NT2/D1 (cell line): ENCODE measurements around the gene RREB1.
"Not testable (repeated sequence)": the region's sequence is repeated elsewhere in the genome, so short reads cannot be mapped to it uniquely, and the experiment has no call there.

ENCODE experiments used
- DNase-seq: peaks from one replicate; pipeline ENCODE4 v3.0.0-alpha.2; 2011; ENCODE audit warnings: low read depth, low spot score
- H3K27me3 ChIP-seq: 2 replicates; pipeline ENCODE4 v1.6.0; 2011; ENCODE audit warnings: mild to moderate bottlenecking; ENCODE audit not compliant: insufficient read length, insufficient read depth
- H3K36me3 ChIP-seq: 2 replicates; pipeline ENCODE4 v1.6.1; 2011; ENCODE audit warnings: mild to moderate bottlenecking, low read length, mixed read lengths; ENCODE audit not compliant: insufficient read depth, insufficient read length
- H3K4me1 ChIP-seq: 2 replicates; pipeline ENCODE4 v1.5.1; 2011; ENCODE audit not compliant: insufficient read depth, insufficient read length
- H3K4me3 ChIP-seq: 2 replicates; pipeline ENCODE4 v1.5.1; 2011; ENCODE audit warnings: low read depth; ENCODE audit not compliant: insufficient read length
- H3K9ac ChIP-seq: 2 replicates; pipeline ENCODE4 v1.6.0; 2011; ENCODE audit warnings: low read depth; ENCODE audit not compliant: insufficient read length
- H3K9me3 ChIP-seq: 2 replicates; pipeline ENCODE4 v1.5.1; 2011; ENCODE audit warnings: mild to moderate bottlenecking, low read length; ENCODE audit not compliant: insufficient read depth
- SUZ12 ChIP-seq: IDR thresholded peaks from 2 replicates; pipeline ENCODE4 v1.6.1; 2011; ENCODE audit not compliant: insufficient read length, insufficient read depth; ENCODE audit errors: extremely low read depth
- YY1 ChIP-seq: IDR thresholded peaks from 2 replicates; pipeline ENCODE4 v1.6.1; 2011; ENCODE audit not compliant: insufficient read length, insufficient read depth
- ZNF274 ChIP-seq: IDR thresholded peaks from 2 replicates; pipeline ENCODE4 v1.6.1; 2011; ENCODE audit warnings: mild to moderate bottlenecking, low read depth, low read length

RREB1 gene

DNA sequence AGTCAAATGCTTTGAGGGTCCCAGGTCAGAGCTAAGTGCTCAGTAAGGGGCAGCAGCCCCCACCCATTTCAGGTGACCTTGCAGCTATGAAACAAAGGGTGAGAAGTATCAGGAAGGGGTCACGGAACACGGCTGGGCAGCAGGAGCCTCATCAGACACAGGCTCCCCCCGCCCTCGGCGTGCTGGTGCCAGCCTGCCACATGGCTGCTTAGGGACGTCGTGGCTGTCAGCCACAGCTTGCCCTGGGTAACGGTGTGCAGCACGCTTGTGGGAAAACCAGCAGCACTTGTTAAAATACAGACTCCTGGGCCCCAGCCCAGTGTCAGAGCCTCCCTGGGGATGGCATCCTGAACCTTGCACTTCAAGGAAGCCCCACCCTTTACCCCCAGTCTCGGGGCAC is 165.9 kb downstream of the RREB1 start:
- no peak for DNase-seq
- no peaks in the 10 kb centered on the region for H3K36me3 ChIP-seq
- no peak for TF ChIP-seq ZNF274
- no peak for TF ChIP-seq SUZ12
- no peak for TF ChIP-seq YY1
- H3K4me1 ChIP-seq: peaks cover 2% of the 10 kb centered on the region
- H3K27me3 ChIP-seq: no peaks in the 10 kb centered on the region
- no peak overlapping the region for H3K4me3 ChIP-seq
- H3K9ac ChIP-seq: no peak overlapping the region
- no peaks in the 10 kb centered on the region for H3K9me3 ChIP-seq

DNA sequence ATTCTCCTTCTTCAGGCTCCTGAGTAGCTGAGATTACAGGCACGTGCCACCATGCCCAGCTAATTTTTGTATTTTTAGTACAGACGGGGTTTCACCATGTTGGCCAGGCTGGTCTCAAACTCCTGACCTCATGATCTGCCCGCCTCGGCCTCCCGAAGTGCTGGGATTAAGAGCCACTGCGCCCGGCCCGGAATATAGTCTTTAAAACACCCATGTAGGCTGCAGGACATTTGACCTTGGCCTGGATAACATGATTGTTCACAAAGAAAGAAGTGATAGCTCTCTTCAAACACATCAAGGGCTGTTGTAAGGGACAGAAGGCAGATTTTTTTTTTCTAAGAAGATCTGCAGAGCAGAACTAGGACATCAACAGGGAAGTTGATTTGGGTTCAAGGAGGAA is 166.8 kb downstream of the RREB1 start:
- H3K36me3 ChIP-seq, H3K9ac ChIP-seq, H3K27me3 ChIP-seq, DNase-seq, H3K4me1 ChIP-seq, H3K4me3 ChIP-seq, H3K9me3 ChIP-seq: not testable (repeated sequence)

DNA sequence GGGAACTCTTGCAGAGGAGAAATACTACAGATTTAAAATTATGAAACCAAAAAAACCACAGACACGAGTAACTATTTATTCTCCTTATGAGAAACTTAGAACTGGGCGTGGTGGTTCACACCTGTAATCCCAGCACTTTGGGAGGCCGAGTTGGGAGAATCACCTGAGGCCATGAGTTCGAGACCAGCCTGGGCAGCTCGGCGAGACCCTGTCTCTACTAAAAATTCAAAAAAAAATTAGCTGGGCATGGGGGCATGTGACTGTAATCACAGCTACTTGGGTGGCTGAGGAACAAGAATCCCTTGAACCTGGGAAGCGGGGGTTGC is 168.4 kb downstream of the RREB1 start:
- TF ChIP-seq ZNF274: no peak
- TF ChIP-seq YY1: no peak
- no peak for TF ChIP-seq SUZ12
- Histone ChIP-seq H3K27me3 (no peaks in the 10 kb centered on the region), H3K4me3 (no peak overlapping the region), H3K4me1 (no peaks in the 10 kb centered on the region), H3K9ac (no peak overlapping the region), H3K9me3 (no peaks in the 10 kb centered on the region), H3K36me3 (no peaks in the 10 kb centered on the region)
- no peak for DNase-seq

DNA sequence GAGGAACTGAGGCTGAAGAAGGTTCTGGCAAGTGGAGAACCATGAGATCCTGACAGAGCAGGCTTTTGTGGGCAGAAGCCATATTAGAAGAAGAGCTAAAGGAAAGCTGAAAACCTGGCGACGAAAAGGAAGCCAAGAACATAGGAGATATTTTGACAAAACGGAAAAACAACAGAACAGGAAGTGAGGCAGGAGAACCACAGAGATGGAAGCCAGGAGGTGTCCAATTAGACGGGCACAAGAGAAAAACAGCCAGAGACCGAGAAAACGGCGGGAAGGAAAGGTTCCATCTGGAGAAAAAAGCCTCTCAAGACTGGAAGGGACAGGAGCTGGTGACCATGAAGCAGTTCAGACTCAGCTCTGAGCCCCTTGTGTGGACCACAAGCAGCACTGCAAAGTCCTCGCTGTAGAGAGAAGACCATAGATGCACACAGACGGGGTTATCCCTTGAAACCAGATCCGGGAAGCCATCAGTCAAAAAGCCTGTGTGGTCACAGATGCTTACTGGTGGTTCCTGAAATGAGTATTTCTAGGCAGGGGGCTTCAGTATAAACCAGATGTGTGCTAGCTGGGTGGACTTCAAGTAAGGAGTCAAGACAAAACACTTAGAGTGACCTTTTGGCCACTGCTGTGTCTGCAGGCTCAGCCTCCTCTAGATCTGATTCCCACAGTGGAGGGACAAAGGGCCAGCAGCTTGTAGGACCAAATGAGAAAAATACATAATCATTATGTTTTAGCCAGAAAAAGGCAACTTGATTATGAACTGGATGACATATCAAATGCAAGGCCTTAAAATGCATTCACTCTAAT is 174.5 kb downstream of the RREB1 start:
- Histone ChIP-seq H3K9ac (no peak overlapping the region), H3K27me3 (no peaks in the 10 kb centered on the region), H3K4me3 (no peak overlapping the region), H3K4me1 (no peaks in the 10 kb centered on the region), H3K36me3 (peaks cover 22% of the 10 kb centered on the region), H3K9me3 (no peaks in the 10 kb centered on the region)
- DNase-seq: no peak
- no peak for TF ChIP-seq YY1
- TF ChIP-seq ZNF274: no peak
- no peak for TF ChIP-seq SUZ12

DNA sequence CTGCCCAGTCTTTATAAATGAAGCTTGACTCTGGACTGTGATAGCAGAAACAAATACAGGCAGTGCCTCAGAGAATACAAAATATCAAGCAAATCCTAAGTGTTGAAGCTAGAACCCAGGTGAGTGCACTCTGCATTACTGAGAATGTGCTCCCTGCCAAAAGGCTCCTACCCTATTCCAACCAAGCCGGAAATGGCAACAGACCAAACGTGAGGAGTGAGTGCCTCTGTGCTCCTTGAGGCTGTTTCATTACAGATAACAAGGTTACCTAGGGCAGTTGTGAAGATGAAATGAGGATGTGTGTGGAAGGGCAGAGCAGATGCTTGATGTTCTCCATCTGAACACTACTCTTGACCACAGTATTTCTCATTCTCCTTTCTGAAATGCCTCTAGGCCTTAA is 175.9 kb downstream of the RREB1 start:
- H3K4me3 ChIP-seq: no peak overlapping the region
- H3K9ac ChIP-seq: no peak overlapping the region
- H3K27me3 ChIP-seq: no peaks in the 10 kb centered on the region
- TF ChIP-seq SUZ12: no peak
- no peak for TF ChIP-seq YY1
- TF ChIP-seq ZNF274: no peak
- no peaks in the 10 kb centered on the region for H3K9me3 ChIP-seq
- H3K36me3 ChIP-seq: peaks cover 35% of the 10 kb centered on the region
- no peak for DNase-seq
- H3K4me1 ChIP-seq: no peaks in the 10 kb centered on the region

- TF ChIP-seq ZNF274 (no peak), SUZ12 (no peak), YY1 (no peak)
- Histone ChIP-seq H3K27me3 (no peaks in the 10 kb centered on the region), H3K4me1 (no peaks in the 10 kb centered on the region), H3K9ac (no peak overlapping the region), H3K36me3 (peaks cover 50% of the 10 kb centered on the region), H3K9me3 (no peaks in the 10 kb centered on the region), H3K4me3 (no peak overlapping the region)
- DNase-seq: no peak
Observed at GRCh38 chr6:7285416-7285815, 177.7 kb downstream of the RREB1 start.

GRCh38 chr6:7290079-7290478 is 182.3 kb downstream of the RREB1 start:
- H3K4me3 ChIP-seq: no peak overlapping the region
- no peaks in the 10 kb centered on the region for H3K27me3 ChIP-seq
- peaks cover 83% of the 10 kb centered on the region for H3K36me3 ChIP-seq
- TF ChIP-seq YY1 (no peak), ZNF274 (no peak), SUZ12 (no peak)
- H3K9ac ChIP-seq: no peak overlapping the region
- no peaks in the 10 kb centered on the region for H3K9me3 ChIP-seq
- no peak for DNase-seq
- H3K4me1 ChIP-seq: no peaks in the 10 kb centered on the region

DNA sequence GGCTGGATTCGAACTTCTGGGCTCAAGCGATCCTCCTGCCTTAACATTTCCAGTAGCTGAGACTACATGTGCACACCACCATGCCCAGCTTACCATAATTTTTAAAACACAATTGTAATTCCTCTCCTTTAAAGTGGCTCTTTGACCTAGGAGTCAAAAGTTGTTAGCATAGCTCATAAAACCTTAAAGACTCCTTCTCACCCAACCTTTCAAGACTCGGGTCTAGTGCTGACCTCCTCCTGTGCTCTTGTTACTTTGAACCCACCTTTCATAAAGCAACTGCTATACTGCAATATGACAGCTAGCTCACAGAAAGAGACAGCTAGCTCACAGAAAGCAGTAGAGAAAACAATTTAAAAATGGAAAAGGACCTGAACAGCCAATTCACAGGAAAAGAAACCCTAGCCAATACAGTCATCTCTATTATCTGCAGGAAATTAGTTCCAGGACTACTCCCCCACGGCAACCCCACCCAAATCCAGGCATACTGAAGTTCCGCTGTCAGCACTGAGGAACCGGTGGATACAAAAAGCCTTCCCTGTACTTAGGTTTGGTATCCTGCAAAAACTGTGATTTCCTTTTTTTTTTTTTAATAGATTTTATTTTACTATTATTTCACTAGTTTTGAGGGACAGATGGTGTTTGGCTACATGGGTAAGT is 185.0 kb downstream of the RREB1 start:
- DNase-seq: no peak
- no peak overlapping the region for H3K4me3 ChIP-seq
- no peaks in the 10 kb centered on the region for H3K27me3 ChIP-seq
- no peak overlapping the region for H3K9ac ChIP-seq
- H3K4me1 ChIP-seq: no peaks in the 10 kb centered on the region
- H3K36me3 ChIP-seq: peaks cover 86% of the 10 kb centered on the region
- TF ChIP-seq YY1 (no peak), SUZ12 (no peak), ZNF274 (no peak)
- H3K9me3 ChIP-seq: no peaks in the 10 kb centered on the region
